Measurements from ENCODE around the gene RGSL1.

The RGSL1 gene

DNA sequence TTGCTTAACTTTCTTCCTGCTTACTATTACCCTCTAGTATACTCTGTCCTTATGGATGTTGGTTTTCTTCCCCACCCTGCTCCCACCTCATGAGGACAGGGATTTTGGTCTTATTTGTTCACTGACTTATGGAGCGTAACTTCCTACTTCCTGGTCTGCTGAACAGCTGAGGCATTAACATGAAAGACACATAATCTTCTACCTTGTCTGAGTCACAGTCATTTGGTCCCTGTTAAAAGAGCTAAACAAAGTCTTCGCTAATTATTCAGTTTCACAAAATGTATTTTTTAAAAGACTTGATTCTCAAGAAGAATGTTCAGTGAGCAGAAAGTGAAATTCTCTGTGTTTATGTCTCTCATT, 120.6 kb downstream of the RGSL1 start:
- TF ChIP-seq, protein P1, sequence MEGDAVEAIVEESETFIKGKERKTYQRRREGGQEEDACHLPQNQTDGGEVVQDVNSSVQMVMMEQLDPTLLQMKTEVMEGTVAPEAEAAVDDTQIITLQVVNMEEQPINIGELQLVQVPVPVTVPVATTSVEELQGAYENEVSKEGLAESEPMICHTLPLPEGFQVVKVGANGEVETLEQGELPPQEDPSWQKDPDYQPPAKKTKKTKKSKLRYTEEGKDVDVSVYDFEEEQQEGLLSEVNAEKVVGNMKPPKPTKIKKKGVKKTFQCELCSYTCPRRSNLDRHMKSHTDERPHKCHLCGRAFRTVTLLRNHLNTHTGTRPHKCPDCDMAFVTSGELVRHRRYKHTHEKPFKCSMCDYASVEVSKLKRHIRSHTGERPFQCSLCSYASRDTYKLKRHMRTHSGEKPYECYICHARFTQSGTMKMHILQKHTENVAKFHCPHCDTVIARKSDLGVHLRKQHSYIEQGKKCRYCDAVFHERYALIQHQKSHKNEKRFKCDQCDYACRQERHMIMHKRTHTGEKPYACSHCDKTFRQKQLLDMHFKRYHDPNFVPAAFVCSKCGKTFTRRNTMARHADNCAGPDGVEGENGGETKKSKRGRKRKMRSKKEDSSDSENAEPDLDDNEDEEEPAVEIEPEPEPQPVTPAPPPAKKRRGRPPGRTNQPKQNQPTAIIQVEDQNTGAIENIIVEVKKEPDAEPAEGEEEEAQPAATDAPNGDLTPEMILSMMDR (IDR thresholded peaks at IDR 0.05): no peak
- no peak overlapping the region for H3K27ac ChIP-seq

DNA sequence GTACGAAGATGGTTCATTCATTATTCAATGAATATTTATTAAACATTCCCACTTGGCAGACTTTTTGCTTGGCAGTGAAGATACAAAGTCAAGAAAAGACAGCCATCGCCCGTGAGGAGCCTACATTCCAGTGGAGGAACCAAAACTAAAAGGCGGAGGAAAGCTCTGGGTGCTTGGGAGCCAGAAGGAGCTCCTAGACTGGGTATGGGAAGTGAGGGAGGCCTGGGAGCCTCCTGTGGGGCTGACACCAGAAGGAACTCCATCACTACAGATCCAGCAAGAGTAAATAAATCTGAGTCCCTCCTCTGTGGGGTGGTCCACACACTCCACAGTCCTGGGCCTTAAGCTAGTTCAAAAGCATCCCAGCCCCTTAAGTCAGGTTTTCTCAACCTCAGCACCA, 124.2 kb downstream of the RGSL1 start:
- TF ChIP-seq, protein P1 (IDR thresholded peaks at IDR 0.05): no peak
- no peak for TF ChIP-seq ZFX (IDR thresholded peaks at IDR 0.05; ENCODE audit: borderline replicate concordance)
- no peak overlapping the region for H3K27ac ChIP-seq

DNA sequence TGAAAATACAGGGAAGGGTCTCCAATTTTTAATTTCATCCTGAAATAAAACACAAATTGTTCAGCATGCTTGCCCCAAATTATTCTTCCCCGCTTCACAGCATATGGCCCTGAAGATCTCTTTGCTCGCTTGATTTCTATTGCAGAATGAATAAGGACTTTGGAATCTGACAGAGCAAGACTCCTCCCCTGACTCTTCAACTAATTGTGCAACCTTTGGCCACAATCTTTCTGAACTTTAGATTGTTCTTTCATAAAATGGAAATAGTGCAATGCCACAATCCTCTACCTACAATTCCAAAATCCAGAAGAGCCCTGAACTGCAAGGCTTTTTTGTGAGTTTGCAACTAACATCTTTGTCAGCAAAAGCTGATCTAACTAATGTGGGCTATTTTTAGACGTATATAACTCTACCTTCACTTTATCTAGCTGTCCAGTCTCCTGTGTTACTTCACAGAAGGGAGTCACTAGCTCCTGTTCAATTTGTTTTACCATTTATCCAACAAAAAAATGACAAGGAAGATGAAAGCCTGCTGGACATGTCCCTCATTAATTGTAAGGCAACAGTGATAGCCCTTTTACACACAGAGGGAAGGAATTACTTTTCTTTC, 125.7 kb downstream of the RGSL1 start:
- no peak overlapping the region for H3K27ac ChIP-seq
- TF ChIP-seq, protein P1 (IDR thresholded peaks at IDR 0.05): no peak
- TF ChIP-seq ZFX (IDR thresholded peaks at IDR 0.05; ENCODE audit: borderline replicate concordance): no peak

DNA sequence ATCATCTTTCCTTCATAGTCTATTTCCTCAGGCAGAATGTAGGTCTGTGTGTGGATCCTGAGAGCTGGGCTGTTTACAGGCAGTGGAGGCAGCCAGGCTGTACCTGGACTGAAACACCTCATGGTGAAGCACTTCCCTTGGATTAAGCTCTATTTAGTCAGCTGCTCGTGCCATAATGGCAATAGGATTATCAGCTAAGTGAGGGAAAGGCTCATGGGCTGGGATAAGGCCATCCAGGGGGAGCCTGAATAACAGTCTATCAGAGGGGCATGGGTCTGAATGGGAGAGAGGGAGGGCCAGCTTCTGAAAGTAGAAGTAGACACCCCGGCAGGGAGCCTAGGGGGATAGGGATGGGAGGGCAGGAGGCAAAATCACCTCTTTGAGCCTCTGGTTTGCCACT, 130.8 kb downstream of the RGSL1 start:
- no peak for TF ChIP-seq ZFX (IDR thresholded peaks at IDR 0.05; ENCODE audit: borderline replicate concordance)
- H3K27ac ChIP-seq: no peak overlapping the region

DNA sequence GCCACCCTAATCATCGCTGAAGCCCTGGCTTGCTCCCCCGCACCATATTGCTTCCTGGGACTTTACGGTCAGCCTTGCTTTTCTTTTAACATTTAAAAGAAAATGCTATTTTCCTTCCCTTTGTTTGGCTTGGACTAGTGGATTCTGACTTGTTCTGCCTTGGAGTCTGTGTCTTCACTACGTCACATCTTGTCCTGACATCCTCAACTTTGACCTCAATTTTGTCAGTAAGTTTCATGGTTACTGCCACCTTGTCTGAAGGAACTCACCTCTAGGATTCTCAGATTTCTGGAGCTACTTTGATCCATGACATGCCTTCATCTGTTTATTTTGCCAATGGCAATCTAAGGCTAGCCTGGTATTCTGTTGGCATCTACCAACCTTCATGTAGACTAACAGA, 134.8 kb downstream of the RGSL1 start:
- TF ChIP-seq, protein P1 (IDR thresholded peaks at IDR 0.05): no peak
- TF ChIP-seq ZFX (IDR thresholded peaks at IDR 0.05; ENCODE audit: borderline replicate concordance): no peak
- H3K27ac ChIP-seq: no peak overlapping the region

DNA sequence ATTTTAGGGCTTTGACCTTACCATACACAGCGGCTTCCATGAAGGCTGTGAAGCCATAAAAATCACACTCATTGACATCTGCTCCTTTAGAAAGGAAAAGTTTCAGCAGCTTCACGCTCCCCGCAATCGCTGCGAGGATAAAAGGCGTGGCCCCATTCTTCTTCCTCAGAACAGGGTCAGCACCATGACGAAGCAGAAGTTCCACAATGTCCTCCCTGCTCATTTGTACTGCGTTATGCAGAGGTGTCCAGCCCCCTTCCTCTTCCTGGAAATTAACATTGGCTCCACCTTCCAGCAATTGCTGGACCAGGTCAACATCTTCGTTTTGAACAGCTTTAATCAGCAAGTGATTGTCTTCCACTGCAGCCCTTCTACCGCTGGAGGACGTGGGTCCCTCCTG, 136.4 kb downstream of the RGSL1 start:
- TF ChIP-seq ZFX (IDR thresholded peaks at IDR 0.05; ENCODE audit: borderline replicate concordance): no peak
- TF ChIP-seq, protein P1 (IDR thresholded peaks at IDR 0.05): no peak
- H3K27ac ChIP-seq: no peak overlapping the region

DNA sequence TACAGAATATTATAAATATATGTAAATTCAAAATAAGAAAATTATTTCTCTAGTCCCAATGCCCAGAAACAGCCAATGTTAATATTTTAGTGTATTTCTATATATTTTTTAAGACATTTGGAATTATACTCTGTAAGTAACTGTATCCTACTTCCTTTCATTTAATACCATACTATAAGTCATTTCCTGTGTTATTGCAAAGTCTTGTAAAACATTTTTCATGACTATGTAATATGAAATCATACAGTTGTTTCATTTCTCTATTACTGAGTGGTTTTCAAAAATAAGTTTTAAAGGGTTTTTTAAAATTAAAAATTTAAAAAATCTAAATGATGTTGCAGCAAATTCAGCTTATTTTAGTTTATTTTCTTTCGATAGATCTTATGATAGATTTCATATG, 137.1 kb downstream of the RGSL1 start:
- TF ChIP-seq, protein P1 (IDR thresholded peaks at IDR 0.05): no peak
- no peak for TF ChIP-seq ZFX (IDR thresholded peaks at IDR 0.05; ENCODE audit: borderline replicate concordance)
- no peak overlapping the region for H3K27ac ChIP-seq
